Brain microvascular endothelial cell (primary cell): ENCODE data around the gene TMEM117.
"Not testable (repeated sequence)": the region's sequence is repeated elsewhere in the genome, so short reads cannot be mapped to it uniquely, and the experiment has no call there.

ENCODE experiments used
- DNase-seq: peaks from one replicate; pipeline ENCODE4 v3.0.0-alpha.2; 2020
- H3K27ac ChIP-seq: fragments of 250-450 bp; sonication (Bioruptor Pico); 2 replicates; pipeline ENCODE4 v1.5.1; 2020; ENCODE audit warnings: mild to moderate bottlenecking, moderate library complexity
- H3K27me3 ChIP-seq: fragments of 250-450 bp; sonication (Bioruptor Pico); replicated peaks from 2 replicates; pipeline ENCODE4 v1.5.1; 2020; ENCODE audit warnings: mild to moderate bottlenecking
- H3K36me3 ChIP-seq: fragments of 250-450 bp; sonication (Bioruptor Pico); replicated peaks from 2 replicates; pipeline ENCODE4 v1.5.1; 2020; ENCODE audit warnings: mild to moderate bottlenecking
- H3K4me3 ChIP-seq: 2 replicates; pipeline ENCODE4 v1.5.1; 2011; ENCODE audit warnings: low read depth, mild to moderate bottlenecking, control low read depth, low read length, moderate library complexity
- in situ Hi-C: cut with HindIII; loops from 2 replicates; pipeline ENCODE4 v1.10.0; 2017; ENCODE audit warnings: low sequenced_read_pairs, low pct_ligation_motif_present
- TF ChIP-seq, protein P1 (sequence below): IDR thresholded peaks from 2 replicates; pipeline ENCODE4 v1.5.1; 2011; ENCODE audit warnings: low read depth, mild to moderate bottlenecking, moderate library complexity, low read length, control low read depth, inconsistent platforms; ENCODE audit errors: missing control alignments

Gene TMEM117

DNA sequence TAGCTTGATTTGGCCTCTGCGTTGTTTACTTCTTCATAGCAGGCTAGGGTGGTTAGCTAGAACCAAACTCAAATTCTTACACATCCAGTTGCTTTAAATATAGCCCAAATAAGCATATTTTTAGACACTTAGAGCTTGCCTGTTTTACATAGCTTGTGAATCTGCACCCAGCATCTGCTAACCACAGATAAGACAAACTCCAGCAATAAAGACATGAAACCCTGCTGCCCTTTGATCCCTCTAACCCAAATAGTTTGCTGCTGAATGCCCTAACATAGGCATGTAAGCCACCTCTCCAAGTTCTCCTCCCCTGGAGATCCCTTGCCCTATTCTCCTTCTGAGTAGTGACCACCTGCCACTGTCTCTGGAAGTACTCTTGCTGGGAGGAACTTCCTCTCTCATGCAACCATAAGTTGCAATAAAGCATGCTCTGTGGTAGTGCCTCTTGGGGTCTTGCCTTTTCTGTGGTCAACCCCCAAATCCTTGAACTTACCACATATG is 185.6 kb downstream of the TMEM117 start:
- DNase-seq: no peak
- Histone ChIP-seq H3K27ac (no peak overlapping the region), H3K4me3 (no peak overlapping the region), H3K27me3 (no peaks in the 10 kb centered on the region), H3K36me3 (no peaks in the 10 kb centered on the region)
- in situ Hi-C loops: no loop called here
- TF ChIP-seq, protein P1, sequence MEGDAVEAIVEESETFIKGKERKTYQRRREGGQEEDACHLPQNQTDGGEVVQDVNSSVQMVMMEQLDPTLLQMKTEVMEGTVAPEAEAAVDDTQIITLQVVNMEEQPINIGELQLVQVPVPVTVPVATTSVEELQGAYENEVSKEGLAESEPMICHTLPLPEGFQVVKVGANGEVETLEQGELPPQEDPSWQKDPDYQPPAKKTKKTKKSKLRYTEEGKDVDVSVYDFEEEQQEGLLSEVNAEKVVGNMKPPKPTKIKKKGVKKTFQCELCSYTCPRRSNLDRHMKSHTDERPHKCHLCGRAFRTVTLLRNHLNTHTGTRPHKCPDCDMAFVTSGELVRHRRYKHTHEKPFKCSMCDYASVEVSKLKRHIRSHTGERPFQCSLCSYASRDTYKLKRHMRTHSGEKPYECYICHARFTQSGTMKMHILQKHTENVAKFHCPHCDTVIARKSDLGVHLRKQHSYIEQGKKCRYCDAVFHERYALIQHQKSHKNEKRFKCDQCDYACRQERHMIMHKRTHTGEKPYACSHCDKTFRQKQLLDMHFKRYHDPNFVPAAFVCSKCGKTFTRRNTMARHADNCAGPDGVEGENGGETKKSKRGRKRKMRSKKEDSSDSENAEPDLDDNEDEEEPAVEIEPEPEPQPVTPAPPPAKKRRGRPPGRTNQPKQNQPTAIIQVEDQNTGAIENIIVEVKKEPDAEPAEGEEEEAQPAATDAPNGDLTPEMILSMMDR: no peak

DNA sequence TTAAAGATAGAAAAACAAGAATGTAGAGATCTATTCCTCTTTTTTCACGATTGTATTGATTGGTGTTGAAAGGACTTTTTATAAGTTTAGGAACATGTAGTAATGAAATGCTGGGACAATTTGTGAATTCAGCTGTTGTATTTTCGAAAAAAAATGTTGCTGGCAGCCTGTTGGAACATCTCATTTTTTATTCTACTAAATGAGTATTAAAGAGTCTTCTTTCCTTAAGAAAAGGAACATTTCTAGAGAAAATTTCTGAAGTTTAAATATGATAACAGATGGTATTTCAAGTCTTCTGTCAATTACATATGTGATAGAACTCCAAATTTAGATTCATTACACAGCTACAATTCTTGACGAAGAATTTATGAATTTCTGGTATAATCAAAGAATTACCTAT is 189.6 kb downstream of the TMEM117 start:
- no peak overlapping the region for H3K27ac ChIP-seq
- in situ Hi-C loops: no loop called here
- no peak for DNase-seq

DNA sequence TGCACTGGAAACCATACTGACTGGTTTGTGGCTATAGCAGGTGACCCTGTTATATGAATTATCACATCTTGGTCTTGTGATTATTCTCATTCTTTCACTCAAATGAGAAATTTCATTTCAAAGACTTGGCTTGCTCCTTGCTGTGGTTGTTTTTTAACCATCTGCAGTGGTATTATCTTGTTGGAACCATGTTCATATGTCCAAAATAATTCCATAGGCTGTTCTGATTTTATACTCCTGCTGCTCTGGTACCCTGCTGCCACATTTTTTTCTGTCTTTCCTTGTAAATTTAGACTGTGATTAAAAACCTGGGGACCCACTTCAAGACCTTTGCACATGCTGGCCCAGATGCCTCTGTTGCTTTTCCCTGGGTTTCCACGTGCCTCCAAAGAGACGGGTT is 190.2 kb downstream of the TMEM117 start:
- H3K27me3 ChIP-seq: no peaks in the 10 kb centered on the region
- no peak overlapping the region for H3K27ac ChIP-seq
- in situ Hi-C loops: no loop called here
- H3K36me3 ChIP-seq: no peaks in the 10 kb centered on the region
- DNase-seq: no peak
- no peak overlapping the region for H3K4me3 ChIP-seq
- TF ChIP-seq, protein P1: no peak

More for the DNA sequence above, 189.6 kb downstream of the TMEM117 start:
- Histone ChIP-seq H3K27me3 (no peaks in the 10 kb centered on the region), H3K36me3 (no peaks in the 10 kb centered on the region), H3K4me3 (no peak overlapping the region)
- TF ChIP-seq, protein P1: no peak

DNA sequence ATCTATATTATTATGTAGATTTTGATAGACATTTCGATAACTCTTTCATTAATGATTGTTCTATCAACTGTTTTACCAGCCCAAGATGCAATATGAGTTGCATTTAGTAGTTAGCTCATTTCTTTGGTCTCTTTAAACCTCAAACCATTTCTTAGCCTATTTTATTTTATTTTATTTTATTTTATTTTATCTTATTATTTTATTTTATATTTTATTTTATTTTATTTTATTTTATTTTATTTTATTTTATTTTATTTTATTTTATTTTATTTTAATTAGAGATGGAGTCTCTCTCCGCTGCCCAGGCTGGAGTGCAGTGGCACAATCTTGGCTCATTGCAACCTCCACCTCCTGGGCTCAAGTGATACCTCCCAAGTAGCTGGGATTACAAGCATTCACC is 191.0 kb downstream of the TMEM117 start:
- in situ Hi-C loops, DNase-seq, H3K27ac ChIP-seq: not testable (repeated sequence)

DNA sequence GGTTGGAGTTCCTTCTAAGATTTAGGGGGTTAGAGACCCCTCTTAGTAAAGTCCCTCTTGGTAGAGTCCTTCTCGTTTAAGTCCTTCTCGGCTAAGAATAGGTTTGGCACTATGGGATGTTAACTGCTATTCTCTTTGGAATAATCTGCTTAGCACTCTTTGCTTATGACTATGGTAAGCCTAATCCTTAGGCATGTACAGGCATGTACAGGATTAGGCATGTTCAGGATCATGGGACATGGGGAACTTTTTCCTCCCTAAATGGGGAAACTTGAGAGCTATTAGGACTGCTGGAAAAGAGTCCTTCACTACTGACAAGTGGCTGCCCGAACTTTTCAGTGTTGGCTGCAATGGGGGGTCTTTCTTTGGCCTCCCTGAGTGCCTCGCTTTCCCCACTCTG is 193.3 kb downstream of the TMEM117 start:
- Histone ChIP-seq H3K27me3 (no peaks in the 10 kb centered on the region), H3K36me3 (no peaks in the 10 kb centered on the region), H3K4me3 (no peak overlapping the region), H3K27ac (no peak overlapping the region)
- TF ChIP-seq, protein P1: no peak
- in situ Hi-C loops: no loop called here
- no peak for DNase-seq

More for the DNA sequence above, 191.0 kb downstream of the TMEM117 start:
- not testable (repeated sequence) for H3K4me3 ChIP-seq, H3K36me3 ChIP-seq, H3K27me3 ChIP-seq

DNA sequence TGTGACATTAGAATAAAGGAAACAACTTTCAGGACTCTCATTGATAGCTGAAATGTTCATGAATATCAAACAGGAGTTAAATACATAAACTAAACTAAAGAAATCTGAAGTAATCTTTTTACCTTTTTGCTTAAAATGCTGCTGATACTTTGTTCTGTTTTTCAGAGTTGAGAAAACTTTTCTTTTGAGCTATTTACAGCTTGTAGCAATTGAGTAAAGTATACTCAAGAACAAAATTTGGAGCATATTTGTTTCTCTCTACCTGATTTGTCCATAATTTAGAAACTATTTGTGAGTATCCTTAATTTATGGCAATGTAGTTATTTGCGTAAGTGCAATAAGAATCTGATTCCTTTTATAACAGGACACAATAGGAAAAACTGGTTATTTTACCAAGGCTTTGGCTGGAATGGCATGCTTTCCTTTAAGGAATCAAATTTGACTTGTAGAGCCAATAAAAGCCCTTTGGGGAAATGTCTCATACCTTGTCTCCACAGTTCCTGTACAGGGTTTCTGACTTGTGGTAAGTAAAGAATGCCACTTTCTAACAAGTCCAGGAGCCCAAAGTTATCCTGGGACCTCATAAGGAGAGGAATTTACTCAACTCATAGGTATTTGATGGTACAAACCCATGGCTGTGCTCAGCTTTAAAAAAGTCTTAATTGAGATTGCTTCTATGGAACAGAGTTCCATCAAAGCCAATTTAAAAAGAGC is 195.7 kb downstream of the TMEM117 start:
- TF ChIP-seq, protein P1: no peak
- H3K4me3 ChIP-seq: no peak overlapping the region
- in situ Hi-C loops: no loop called here
- H3K27me3 ChIP-seq: no peaks in the 10 kb centered on the region
- DNase-seq: no peak
- H3K27ac ChIP-seq: no peak overlapping the region
- H3K36me3 ChIP-seq: no peaks in the 10 kb centered on the region
